ACHN (cell line): ENCODE data around the gene HNRNPAB.
"Not testable (repeated sequence)": the region's sequence is repeated elsewhere in the genome, so short reads cannot be mapped to it uniquely, and the experiment has no call there.

Experiments
- DNase-seq: peaks from one replicate; pipeline ENCODE4 v3.0.0-alpha.2; 2015
- in situ Hi-C: cut with HindIII; loops from 2 replicates; pipeline ENCODE4 v1.10.0; 2017; ENCODE audit warnings: low sequenced_read_pairs, low pct_ligation_motif_present, low pct_unique_long_range_greater_than_20kb

HNRNPAB gene

DNA sequence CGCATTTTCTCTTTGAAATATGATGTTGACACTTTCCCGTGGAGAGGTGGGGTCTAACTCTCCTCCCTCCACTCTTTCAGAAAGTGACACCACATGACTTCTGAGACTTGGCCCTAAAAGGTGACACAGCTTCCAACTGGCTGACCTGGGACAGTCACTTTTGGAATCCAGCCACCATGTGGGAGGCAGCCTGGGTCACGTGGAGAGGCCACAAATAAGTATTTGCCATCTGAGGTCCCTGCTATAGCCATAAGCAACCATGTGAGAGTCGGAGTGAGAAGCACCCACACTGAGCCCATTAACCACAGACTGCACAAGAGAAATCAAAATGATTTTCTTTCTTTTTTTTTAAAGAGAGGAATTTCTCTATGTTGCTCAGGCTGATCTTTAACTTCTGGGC lies 32.3 kb downstream of the HNRNPAB start:
- in situ Hi-C loops = no loop called here
- DNase-seq = no peak

DNA sequence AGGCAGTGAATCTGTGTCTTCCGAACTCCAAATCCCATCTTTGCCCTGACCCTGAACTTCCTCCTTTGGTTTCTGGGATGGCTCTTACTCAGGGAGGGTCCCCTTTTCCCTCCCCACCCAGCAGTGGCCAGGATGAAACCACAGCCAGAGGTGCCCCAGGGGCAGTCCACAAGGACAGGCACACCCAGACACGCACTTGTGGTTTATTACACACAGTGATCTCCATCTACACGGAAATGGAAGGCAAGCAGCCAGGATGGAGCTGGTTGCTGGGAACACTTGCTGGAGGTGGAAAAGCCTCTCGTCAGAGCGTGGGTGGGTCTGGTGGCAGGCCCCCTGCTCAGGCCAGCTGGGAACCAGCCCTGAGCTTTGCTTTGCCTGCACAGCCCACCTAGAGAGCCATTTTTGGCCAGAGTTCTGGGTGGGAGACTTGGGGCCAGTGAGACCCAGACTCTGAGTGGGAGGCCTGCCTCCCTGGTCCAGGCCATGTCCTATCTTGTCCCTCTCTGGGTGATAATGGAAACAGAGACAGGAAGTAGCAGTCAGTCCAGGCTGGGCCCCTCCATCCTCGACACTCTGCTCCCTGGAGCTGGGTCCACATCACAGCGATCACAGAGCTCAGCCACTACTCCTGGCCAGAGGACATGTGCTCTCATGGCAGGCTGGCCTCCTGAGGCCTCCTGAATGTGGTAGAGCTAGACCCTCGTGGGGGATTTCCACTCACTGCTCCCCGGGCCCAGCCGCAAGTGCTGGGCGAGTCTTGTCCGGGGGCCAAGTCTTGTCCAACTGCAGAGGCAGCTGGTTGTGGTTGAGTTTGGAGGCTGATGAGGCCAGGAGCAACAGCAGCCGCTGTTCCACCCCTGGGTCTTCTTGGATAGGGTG lies 33.3 kb downstream of the HNRNPAB start:
- in situ Hi-C loops = no loop called here

DNA sequence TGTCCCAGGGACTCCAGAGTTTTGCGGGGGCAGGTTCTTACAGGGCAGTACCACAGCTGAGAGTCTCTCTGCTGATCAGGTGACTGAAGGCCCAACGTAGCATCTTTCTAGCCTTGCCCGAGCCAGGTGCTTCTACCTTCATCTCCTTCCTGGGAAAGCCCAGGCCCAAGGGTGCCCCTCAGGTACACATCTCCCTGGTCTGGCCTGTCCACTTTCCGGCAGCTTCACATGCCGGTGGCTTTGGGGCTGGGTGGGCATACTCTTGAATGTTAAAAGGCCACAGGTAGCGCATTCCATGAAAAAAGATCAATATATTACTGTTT lies 33.9 kb downstream of the HNRNPAB start:
- in situ Hi-C loops = no loop called here
- DNase-seq = no peak

More for the DNA sequence above, 33.3 kb downstream of the HNRNPAB start:
- DNase-seq = no peak

DNA sequence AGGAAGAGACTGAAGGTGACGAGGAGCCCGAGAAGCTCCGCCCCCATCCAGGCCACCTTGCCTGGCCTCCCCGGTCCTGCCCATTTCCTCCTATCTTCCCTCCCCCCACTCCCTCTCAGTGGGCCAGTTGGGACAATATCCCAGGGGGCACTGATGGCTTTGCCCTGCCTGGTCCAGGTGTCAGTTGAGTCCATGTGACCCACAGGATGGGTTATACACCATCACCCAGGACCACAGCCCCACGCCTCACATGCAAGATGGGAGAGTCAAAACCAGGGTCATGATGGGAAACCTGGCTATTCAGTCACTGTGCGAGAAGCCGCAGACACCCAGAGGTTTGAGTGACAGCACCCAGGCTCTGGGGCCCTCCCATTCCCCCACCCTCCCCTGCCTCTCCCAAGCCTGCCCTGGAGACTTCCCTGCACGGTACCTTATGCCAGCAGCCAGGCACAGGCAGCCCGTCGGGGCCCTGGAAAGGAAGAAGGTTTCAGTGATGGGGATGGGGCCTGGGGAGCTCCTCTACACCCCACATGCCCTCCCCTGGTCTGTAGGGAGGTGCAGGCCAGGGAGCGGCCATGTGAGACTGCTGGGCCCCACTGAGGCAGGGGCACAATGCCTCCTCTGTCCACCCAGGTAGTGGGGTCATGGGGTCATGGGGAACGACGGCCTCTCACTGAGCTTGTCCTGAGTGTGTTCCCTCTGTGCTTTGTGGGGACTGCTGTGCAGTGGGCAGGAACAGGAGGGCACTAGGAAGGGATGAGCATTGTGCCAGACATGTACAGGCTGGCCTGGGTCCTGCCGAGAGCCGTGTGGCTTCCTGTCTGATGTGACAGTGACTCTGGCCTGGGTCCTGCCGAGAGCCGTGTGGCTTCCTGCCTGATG lies 34.6 kb downstream of the HNRNPAB start:
- DNase-seq = no peak

DNA sequence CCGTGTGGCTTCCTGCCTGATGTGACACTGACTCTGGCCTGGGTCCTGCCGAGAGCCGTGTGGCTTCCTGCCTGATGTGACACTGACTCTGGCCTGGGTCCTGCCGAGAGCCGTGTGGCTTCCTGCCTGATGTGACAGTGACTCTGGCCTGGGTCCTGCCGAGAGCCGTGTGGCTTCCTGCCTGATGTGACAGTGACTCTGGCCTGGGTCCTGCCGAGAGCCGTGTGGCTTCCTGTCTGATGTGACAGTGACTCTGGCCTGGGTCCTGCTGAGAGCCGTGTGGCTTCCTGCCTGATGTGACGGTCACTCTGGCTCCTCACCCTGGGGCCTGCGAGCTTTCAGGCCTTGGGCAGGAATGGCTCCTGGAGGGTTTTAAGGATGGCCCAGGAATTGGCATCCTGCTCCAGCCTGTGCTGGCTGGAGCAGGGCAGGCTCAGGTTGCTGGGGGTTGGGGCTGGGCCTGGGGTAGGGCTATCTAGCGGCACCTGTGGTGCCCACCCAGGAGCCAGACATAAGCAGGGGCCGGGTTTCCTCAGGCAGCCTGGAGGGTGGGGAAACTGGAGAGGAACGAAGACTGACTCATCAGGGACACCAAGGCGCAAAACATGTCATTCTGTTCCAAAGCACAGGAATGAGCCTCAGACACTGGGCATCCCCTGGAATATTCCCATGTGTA lies 35.4 kb downstream of the HNRNPAB start:
- DNase-seq, in situ Hi-C loops: not testable (repeated sequence)

More for the DNA sequence above, 34.6 kb downstream of the HNRNPAB start:
- in situ Hi-C loops = no loop called here

DNA sequence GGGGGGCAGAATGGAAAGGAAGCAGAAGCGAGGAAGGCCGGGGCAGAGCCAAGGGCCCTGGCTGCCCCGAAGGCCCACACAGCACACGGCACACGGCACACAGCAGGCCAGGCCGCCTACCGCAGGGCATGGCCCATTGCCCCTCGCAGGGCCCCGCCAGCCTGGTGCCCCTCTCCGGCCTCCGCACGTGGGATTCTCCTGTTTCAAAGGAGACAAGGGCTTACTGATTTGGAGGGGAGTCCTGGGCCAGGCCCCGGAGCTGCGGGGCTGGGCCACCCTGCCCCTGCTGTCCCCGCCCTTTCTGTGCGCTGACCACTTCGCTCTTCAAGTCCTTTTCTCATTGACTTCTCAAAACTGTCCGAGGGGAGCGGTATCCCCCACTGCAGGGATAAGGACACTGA lies 36.0 kb downstream of the HNRNPAB start:
- in situ Hi-C loops = no loop called here
- no peak for DNase-seq

DNA sequence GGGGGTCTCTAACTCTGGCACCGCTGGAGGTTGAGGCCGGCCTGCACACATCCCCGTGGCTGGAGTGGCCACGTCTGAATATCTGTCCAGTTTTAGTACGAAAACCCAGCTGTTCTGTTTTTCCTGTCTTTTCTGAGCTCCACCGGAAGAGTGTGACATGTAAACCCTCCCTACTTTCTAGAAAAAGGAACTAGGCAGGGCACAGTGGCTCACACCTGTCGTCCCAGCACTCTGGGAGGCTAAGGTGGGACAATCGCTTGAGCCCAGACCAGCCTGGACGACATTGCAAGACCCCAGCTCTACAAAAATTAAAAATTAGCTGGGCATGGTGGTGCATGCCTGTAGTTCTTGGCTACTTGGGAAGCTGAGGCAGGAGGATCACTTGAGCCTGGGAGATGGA lies 36.4 kb downstream of the HNRNPAB start:
- in situ Hi-C loops = no loop called here
- no peak for DNase-seq

DNA sequence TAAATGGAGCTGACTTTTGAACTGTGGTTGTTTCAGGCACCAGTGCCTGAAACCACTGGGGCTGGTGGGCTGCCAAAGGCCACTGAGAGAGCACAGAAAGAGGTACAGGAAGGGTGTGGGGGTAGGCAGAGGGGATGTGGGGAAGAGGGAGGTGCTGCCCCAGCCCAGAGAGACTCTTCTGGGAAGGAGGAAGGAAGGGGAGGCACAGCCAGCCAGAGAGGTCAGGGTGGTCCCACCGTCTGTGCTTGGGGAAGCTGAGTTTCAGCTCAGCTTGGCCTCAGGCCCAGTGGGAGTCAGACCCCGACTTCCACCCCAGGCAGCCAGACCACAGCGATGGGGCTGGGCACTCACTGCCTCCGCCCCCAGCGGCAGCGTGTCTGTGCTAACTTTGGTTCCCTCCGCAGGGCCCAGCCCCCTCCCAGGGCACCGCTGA lies 36.9 kb downstream of the HNRNPAB start:
- in situ Hi-C loops = no loop called here

DNA sequence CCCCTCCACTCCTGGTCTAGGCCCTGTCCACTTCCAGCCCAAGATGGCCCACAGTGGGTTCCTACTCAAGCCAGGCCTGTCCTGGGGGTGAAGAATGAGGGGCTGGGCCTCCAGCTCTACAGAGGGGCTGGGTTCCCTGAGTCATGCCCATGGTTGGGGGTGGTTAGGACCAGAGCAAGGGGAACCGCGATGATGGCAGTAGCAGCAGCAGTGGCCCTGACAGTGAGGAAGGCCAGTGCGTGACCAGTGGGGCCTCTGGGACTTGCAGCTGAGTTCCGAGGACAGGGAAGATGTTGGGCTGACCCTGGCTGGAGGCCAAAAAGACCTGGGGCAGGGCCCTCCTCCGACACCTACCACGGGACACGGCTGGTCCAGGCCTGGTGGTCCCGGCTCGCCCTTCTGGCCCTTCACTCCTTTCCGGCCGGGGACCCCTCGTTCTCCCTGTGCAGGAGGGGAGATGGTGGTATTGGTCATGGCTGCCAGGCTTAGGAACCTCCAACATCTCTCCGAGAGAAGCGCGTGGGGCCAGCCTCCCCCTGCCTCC lies 37.4 kb downstream of the HNRNPAB start:
- no peak for DNase-seq
- in situ Hi-C loops = no loop called here

More for the DNA sequence above, 36.9 kb downstream of the HNRNPAB start:
- no peak for DNase-seq

DNA sequence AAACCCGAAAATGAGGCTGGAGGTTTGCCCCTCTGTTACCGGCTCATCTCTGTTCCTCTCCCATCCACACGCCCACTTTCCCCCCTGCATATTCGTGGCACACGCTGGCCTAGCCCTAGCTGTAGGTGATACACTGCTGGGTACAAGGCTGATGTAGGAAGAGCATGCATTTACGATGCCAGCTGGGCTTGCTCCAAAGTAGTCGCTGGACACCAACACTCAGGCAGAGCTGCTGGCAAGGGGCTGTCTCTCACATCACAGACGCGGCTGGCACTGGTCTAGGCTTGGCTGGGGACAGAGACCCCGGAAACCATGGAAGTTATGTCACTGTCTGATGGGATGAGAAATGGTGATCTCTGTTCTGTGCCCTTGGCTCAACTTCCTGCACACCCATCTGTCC lies 38.1 kb downstream of the HNRNPAB start:
- DNase-seq = no peak
- in situ Hi-C loops = no loop called here

DNA sequence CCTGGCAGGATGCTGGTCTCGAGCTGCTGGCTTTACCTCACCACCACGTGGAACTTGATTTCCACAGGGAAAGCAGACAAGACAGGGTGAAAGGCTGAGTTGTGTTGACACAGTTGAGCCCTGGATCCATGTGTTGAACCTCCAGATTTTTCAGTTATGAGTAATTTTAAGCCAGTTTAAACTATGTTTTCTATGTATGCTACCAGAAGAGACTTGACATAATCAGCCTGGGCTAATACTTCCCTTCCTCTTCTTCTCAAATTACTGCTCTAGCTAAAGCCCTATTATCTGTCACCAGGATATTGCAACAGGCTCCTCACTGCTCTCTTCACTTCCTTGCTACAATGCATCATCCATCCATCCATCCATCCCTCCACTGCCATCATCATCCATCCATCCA lies 40.2 kb downstream of the HNRNPAB start:
- DNase-seq = no peak
- in situ Hi-C loops = no loop called here

DNA sequence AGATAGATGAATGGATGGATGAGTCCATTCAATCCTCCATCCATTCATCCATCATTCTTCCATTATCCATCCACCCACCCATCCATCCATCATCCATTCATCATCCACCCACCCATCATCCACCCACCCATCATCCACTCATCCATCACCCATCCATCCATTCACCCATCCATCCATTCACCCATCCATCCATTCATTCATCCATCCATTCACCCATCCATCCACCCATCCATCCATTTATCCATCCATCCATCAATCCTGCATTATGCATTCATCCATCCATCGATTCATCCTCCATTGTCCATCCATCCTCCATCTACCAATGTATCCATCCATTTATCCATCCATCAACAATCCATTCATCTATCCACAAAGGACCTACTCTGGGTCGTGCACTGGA lies 41.1 kb downstream of the HNRNPAB start:
- in situ Hi-C loops = no loop called here
- no peak for DNase-seq

DNA sequence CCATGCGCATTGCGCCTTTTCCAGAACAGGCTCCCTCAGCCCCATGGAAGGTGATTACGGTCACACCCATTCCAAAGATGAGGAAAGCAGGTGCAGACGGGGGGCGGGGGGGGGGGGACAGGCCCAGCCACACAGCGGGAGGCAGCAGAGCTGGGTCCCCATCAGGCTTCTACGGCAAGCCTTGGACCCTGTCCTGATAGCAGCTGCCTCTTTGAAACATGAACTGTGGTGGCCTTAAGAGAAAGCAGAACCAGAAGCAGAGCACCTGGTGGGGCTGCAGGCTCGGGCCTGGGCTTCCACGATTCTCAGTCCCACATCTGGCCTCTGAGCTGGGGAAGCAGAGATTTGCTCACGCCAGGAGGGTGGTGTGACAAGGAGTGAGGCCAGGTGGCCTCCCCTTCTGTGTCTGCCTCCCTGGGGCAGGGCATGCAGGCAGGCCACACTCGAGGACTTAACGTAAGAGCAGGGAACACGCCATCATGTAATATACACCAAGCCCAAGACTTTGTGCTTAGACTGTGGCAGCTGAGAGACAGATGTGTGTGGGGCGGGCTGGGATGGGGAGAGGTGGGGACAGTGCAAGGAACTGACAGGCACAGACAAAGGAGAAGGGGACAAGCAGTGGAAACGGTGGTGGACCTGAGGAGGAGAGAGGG lies 42.4 kb downstream of the HNRNPAB start:
- in situ Hi-C loops = no loop called here
- DNase-seq = no peak

DNA sequence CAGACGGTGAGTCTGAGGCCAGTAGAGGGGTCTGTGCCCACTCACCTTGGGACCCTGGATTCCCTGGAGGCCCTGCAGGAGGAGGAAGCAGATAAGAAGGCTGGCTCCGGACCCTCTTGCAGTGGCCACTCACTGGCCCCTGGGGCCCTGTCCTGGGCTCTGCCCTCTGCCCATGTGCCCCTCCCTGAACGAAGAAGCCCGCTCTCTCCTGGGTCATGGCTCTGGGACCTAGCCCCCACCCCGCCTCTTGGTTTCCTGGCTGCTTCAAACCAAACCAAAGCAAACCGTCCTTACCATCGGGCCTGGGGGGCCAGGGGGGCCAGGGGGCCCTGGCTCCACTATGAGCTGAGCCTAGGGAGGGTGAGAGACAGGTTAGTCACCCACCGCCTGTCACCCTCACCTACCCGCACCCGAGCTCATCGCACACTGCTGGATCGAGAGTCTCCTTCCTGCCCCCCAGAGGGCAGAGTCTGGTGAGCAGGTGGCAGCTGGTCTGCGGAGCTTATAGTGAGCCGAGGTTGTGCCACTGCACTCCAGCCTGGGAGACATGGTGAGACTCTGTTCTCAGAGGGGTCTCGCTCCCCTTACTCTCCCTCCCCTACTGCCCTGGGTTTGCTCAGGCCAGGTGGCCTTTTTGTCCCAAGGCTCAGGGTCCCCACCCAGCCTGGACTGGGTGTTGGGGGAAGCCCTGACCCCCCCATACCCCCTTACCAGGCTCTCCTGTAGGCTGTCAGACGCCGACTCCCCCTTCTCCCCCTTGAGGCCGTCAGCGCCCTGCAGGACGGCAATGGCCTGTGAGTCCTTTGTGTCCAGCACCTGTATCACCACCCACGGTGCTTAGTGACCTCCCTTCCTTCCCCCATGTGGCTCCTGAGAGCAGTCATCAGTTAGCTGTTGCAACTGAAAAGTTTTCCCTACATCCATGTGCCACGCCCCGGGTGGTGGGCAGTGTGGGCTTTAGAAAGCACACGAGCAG lies 43.4 kb downstream of the HNRNPAB start:
- in situ Hi-C loops = no loop called here
- DNase-seq = no peak

DNA sequence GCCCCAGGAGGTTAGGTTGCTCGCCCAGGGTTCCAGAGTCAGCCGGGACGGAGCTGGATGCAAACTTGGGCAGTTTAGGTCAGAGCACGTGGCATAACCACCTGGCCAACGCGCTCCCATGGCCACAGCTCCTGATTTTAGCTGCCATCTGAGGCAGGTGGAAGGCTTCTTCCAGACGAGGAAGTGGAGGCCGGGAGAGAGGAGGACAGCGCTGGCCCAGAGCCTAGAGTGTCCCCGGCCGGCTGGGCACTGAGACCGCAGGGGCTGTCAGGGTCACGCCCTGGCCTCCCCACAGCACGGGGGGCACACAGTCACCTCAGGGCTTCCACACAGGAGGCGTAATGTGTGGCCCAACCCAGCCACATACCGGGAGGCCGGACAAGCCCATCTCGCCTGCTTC lies 44.4 kb downstream of the HNRNPAB start:
- in situ Hi-C loops = no loop called here
- DNase-seq = no peak

DNA sequence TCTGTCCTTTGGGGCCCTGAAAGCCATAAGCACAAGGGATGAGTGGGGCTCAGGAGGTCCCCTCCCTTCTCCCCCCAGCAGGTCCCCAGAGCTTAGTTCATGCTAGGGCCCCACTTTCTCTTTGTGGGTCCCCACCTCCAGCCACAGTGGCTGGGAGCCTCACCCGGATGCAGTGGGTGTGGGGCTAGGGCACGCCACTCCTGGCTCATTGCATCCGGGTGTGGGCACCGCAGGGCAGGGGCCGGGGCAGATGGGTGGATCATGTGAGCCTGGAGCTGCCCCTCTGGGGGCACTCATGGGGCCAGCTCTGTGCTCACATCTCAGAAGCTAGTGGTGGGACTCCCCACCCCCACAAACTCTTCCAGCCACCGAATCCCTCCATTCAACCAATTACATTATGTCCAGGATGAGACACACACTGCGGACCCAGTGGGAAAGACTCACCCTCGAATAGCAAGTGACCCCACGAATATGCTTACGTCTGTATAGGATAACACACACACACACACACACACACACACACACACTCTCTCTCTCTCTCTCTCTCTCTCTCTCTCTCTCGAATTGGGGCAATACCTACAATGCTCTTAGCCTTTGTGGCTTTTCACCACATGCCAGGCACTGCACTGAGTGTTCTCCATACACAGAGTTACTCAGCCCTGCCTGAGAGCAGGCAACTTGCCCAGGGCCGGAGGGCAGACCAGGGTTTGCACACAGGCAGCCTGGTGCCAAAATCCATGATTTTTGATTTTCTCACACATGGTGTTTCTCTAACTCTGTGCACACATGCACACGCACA lies 45.1 kb downstream of the HNRNPAB start:
- no peak for DNase-seq
- in situ Hi-C loops = no loop called here

DNA sequence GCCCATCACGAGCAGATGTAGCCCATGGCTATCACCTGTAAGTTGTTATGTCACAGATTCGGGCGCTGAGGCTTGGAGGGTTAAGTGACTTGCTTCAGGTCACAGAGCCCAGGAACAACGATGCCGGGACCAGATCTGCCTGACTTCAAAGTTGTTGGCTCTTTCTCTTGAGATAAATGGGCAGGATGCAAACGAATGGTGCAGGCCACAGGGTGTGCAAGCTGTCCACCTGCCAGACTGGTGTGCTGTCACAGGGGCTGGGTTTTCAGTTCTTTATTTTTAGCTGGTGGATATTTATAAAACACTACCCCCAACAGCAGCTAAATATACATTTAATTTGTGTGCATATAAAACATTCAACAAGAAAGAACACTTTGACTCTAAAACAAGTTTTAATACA lies 45.9 kb downstream of the HNRNPAB start:
- in situ Hi-C loops = no loop called here
- DNase-seq = no peak
